ENCODE data around the gene PAEP. TPM values are rescaled to one million over a fixed set of nuclear protein-coding genes. Genes with fewer than 3 reads are reported as not detected.
"Not testable (repeated sequence)": the region's sequence is repeated elsewhere in the genome, so short reads cannot be mapped to it uniquely, and the experiment has no call there.

Gene PAEP
- not detected for total RNA-seq

DNA sequence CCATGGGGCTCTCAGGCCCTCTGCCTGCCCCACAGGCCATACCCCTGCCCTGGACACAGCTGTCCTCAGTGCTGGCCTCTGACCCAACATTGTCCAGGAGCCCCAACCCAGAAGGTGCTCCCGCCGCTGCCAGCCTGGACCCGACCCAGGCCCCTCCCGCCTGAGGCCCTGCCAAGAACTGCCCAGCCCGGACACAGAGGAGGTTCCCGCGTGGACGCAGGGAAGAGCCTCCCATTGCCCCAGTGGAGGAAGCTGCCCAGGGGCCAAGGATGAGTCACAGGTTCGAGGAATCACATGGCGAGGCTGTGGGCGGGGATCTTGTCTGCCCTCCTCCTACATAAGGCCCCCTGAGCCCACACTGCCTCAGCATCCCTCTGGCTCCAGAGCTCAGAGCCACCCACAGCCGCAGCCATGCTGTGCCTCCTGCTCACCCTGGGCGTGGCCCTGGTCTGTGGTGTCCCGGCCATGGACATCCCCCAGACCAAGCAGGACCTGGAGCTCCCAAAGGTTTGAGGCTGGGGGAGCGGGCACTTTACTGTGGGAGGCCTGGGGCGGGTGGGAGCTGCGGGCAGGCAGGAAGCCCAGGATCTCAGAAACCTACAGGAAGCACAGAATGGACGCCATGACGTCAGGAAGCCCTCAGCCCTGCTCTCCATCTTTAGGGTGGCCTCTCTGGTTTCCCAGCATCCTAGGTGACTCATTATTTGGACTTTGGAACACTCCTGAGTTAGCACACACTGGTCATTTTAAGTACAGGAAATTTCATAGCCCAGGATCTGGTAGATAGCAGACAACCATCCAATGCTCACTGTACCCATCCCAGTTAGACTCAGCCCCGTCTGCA is at the start of gene PAEP:
TSS of gene PAEP (plus strand) at position 366 of the 844 bp plus-strand sequence.
- H3K27me3 ChIP-seq: no peaks in the 10 kb centered on the region
- TF ChIP-seq POLR2A (IDR thresholded peaks at IDR 0.05) (no peak), CTCF (IDR thresholded peaks at IDR 0.05) (no peak)

GRCh38 chr9:135512241-135512603 is 49.3 kb upstream of the PAEP start:
- no peak for DNase-seq
- Histone ChIP-seq H3K4me1 (no peaks in the 10 kb centered on the region), H3K36me3 (no peaks in the 10 kb centered on the region), H3K27ac (no peak overlapping the region), H3K9me3 (no peaks in the 10 kb centered on the region), H3K4me3 (no peak overlapping the region), H3K27me3 (no peaks in the 10 kb centered on the region)
- intact Hi-C loops (cut with DNase I; ENCODE audit: low total_unique reads): no loop called here
- TF ChIP-seq POLR2A (IDR thresholded peaks at IDR 0.05): no peak
- TF ChIP-seq CTCF (IDR thresholded peaks at IDR 0.05): no peak

More for the DNA sequence above, at the start of gene PAEP:
- intact Hi-C loops (cut with DNase I; ENCODE audit: low total_unique reads): no loop called here
- Histone ChIP-seq H3K4me1 (no peaks in the 10 kb centered on the region), H3K9me3 (no peaks in the 10 kb centered on the region), H3K36me3 (no peaks in the 10 kb centered on the region), H3K27ac (no peak within 1 kb of the TSS), H3K4me3 (no peak within 1 kb of the TSS)
- DNase-seq: no peak

- Histone ChIP-seq H3K4me3 (no peak overlapping the region), H3K27ac (no peak overlapping the region), H3K27me3 (no peaks in the 10 kb centered on the region), H3K4me1 (no peaks in the 10 kb centered on the region), H3K36me3 (no peaks in the 10 kb centered on the region), H3K9me3 (no peaks in the 10 kb centered on the region)
- intact Hi-C loops (cut with DNase I; ENCODE audit: low total_unique reads): no loop called here
- DNase-seq: no peak
- TF ChIP-seq CTCF (IDR thresholded peaks at IDR 0.05) (no peak), POLR2A (IDR thresholded peaks at IDR 0.05) (no peak)
Observed at GRCh38 chr9:135512904-135513303, 48.7 kb upstream of the PAEP start.

- no peak overlapping the region for H3K4me3 ChIP-seq
- H3K9me3 ChIP-seq: no peaks in the 10 kb centered on the region
- H3K36me3 ChIP-seq: no peaks in the 10 kb centered on the region
- no peak for DNase-seq
- H3K4me1 ChIP-seq: no peaks in the 10 kb centered on the region
- no peaks in the 10 kb centered on the region for H3K27me3 ChIP-seq
- no peak for TF ChIP-seq CTCF (IDR thresholded peaks at IDR 0.05)
- TF ChIP-seq POLR2A (IDR thresholded peaks at IDR 0.05): no peak
- intact Hi-C loops (cut with DNase I; ENCODE audit: low total_unique reads): no loop called here
- H3K27ac ChIP-seq: no peak overlapping the region
Observed at GRCh38 chr9:135513351-135513846, 48.2 kb upstream of the PAEP start.

DNA sequence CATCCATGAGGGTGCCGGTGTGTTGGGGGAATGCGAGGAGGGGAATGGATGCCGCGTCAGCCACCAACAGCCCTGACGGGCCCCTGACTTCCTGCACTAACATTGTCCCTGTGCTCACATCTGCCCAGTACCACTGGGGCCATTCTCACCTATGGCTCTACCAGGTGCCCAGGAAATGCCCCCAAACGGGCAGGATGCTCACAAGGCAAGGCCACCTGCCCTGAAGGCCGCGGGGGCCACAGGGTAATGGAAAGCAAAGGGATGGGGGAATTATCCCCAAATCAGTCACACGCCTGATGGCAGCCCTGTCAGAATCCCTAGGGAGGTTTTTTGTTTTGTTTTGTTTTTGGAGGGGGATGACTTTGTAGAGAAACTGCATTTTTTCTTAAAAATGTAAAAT is 47.6 kb upstream of the PAEP start:
- H3K4me3 ChIP-seq; H3K27ac ChIP-seq; intact Hi-C loops (cut with DNase I; ENCODE audit: low total_unique reads); H3K4me1 ChIP-seq; H3K36me3 ChIP-seq; H3K27me3 ChIP-seq; DNase-seq; H3K9me3 ChIP-seq: not testable (repeated sequence)

All from uterus (tissue), 4 donors.